ENCODE results near the gene CALD1.

CALD1 gene

GRCh38 chr7:134829380-134829986 is 50.0 kb downstream of the CALD1 start:
- DNase-seq, result no peak

- DNase-seq, result no peak
Observed at GRCh38 chr7:134831862-134832261, 52.4 kb downstream of the CALD1 start.

DNA sequence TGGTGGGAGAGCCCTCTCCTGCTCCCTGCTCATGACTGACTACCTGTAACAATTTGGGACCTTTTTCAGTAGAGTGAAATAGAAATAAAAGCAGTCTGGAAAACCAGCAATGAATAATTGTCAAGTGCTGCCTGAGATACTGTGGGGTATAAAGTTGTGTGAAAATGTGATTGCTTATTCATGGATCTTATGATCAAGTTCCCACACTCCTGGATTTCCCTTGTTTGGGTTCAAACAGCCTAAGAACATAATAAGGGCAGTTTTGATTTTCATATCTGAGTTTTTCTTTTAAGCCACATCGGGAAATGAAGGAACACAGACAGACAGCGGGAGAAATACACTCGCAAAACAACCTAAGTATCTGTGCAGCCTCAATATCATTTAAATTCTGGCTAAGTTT is 52.9 kb downstream of the CALD1 start:
- DNase-seq, result no peak

- DNase-seq, result no peak
Observed at GRCh38 chr7:134834689-134835462, 55.4 kb downstream of the CALD1 start.

DNA sequence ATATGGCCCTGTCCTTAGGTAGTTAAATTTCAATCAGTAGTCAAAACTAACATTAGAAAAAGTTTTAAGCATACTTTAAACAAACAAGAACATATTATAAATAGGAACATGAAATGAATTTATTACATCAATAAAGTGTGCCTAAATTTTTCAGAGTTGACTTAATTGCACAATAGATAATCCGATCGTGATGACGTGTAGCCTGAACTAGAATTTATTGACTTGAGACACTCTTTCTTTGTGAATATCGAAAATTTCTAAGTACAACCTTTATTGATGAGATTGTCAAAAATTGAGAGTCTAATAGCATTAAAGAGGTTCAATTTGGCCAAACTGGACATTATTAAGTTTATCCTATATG is 56.0 kb downstream of the CALD1 start:
- no peak for DNase-seq

GRCh38 chr7:134836447-134836846 is 57.0 kb downstream of the CALD1 start:
- DNase-seq, result no peak

GRCh38 chr7:134839298-134839697 is 59.9 kb downstream of the CALD1 start:
- DNase-seq, result no peak

DNA sequence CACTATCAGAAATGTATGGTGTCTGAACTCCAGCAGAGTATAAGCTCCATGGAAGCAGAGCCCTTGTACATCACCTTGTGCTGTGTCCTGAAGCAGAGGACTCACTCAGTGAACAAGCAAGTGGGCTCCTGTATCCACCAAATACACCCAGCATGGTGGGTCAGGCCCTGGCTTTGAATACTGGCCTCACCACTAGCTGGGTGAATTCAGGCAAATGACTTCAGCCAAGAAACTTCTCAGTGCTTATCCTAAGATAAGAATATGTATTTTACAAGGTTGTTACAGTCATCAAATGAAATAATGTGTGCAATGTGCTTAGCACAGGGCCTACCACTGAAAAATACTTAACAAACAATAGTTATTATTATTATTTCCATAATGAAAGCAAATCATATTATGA is 62.6 kb downstream of the CALD1 start:
- no peak for DNase-seq

GRCh38 chr7:134842886-134843430 is 63.5 kb downstream of the CALD1 start:
- DNase-seq, result no peak

GRCh38 chr7:134844200-134844599 is 64.8 kb downstream of the CALD1 start:
- no peak for DNase-seq

GRCh38 chr7:134845461-134845860 is 66.0 kb downstream of the CALD1 start:
- DNase-seq, result no peak

DNA sequence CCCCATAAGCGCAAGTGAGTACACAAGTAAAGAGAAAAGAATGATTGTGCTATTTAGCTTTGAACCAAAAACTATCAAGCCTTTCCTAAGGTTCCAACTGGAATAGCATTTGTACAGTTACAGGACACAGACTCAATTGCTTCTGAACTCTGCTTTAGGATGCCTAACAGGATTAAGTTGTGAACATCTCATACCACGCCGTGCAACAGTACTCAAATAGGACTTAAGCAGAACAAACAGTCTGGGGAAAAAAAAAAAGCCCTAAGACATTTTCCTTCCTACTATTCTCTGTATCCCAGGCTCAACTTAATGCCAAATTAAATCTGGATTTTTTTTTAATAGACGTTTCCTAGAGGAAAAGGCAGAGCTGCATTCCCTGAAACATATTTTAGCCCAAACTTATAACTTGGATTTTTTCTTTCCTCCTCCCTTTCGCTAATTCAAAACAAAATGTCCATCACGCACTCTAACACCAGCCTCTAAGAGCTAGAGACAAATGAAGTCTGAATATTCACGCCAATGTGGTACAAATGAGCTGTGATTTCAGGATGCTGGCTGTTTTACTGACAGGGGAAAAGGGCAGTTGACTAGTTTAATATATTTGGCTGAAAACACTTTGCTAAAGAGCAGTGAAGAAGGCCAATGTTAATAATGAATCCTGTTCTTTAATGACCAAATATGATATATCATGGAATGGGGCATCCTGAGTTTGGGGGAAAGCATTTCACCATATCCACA is 68.6 kb downstream of the CALD1 start:
- no peak for DNase-seq

DNA sequence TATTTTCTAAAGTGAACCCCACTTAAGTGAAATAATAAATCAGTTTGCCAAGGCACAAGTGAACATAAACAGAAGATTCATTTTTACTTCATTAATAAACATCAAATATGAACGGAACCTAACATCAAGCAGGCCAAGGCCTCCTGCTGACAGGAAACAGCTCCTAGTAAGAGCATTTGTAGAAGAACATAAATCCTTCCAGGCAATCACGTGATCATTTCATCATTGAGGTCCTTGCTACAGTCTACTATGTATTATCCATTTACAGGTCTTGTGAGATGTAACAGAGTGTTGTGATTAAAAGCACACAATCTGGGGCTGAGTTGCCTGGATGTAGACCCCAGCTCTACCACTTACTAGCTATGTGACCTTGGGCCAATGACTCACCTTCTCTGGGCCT is 70.6 kb downstream of the CALD1 start:
- DNase-seq, result no peak

DNA sequence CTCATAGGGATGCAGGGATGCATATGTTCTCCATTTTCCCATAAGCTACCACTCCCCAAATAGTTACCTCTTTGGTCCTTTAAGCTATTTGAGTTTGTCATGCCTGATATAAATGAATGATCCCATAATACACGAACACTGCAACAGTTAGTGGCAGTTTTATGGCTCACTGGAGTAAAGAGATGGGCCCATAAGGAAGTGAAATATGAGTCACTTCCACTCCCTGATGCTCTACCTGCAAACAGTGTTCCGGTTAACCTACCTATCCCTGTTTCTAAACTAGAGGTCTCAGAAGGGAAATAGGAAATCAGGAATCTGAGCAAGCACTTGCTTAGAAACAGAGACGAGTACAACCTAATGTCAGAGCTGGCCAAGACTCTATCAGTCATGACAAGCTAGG is 71.7 kb downstream of the CALD1 start:
- no peak for DNase-seq

- DNase-seq, result no peak
Observed at GRCh38 chr7:134852625-134853024, 73.2 kb downstream of the CALD1 start.

DNA sequence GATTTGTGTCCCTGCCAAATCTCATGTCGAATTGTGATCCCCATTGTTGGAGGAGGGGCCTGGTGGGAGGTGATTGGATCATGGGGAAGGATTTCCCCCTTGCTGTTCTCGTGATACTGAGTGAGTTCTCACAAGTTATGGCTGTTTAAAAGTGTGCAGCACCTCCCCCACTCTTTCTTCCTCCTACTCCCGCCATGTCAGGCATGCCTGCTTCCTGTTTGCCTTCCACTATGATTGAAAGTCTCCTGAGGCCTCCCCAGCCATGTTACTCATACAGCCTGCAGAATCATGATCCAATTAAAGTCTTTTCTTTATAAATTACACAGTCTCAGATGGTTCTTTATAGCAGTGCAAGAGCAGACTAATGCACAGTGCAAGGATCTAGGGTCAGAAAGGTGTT is 75.4 kb downstream of the CALD1 start:
- no peak for DNase-seq

DNA sequence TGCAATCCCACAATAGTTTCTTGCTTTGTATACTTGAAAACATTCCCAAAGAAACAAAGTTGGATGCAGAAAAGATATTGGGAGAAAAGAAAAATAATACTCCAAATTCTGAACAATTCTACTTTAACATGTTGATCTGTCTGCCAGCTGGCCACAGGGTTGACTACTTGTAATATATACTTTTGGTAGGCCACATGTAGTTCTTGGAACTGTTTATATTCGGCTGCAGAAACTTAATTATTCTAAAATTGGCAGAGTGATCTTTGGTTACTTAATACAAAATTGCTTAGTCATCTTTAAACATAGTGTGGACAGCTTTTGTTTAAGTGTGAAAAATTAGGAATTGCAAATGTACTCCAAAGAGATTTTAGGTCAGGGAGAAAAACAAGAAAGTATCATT is 76.0 kb downstream of the CALD1 start:
- DNase-seq, result no peak

- DNase-seq, result no peak
Observed at GRCh38 chr7:134856091-134856490, 76.7 kb downstream of the CALD1 start.

DNA sequence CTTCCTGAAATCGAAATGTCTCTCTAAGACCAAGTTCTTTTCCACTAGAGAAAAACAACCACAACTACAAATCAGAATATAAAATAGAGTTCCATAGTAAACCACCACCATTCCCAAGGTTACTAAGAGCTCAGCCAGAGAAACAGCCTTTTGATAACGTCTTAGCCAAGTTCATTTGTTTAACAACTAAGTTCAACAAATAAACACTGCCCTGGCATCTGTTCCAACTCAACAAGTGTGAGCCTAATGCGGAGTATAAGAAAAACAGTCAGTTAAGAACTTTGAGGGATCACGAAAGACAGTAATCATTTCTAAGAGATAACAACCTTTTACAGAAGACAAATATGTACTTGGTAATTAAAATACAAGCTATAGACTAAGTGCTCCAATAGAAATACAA is 77.3 kb downstream of the CALD1 start:
- no peak for DNase-seq

- DNase-seq, result no peak
Observed at GRCh38 chr7:134857958-134858357, 78.5 kb downstream of the CALD1 start.

- DNase-seq, result no peak
Observed at GRCh38 chr7:134859783-134860182, 80.3 kb downstream of the CALD1 start.

DNA sequence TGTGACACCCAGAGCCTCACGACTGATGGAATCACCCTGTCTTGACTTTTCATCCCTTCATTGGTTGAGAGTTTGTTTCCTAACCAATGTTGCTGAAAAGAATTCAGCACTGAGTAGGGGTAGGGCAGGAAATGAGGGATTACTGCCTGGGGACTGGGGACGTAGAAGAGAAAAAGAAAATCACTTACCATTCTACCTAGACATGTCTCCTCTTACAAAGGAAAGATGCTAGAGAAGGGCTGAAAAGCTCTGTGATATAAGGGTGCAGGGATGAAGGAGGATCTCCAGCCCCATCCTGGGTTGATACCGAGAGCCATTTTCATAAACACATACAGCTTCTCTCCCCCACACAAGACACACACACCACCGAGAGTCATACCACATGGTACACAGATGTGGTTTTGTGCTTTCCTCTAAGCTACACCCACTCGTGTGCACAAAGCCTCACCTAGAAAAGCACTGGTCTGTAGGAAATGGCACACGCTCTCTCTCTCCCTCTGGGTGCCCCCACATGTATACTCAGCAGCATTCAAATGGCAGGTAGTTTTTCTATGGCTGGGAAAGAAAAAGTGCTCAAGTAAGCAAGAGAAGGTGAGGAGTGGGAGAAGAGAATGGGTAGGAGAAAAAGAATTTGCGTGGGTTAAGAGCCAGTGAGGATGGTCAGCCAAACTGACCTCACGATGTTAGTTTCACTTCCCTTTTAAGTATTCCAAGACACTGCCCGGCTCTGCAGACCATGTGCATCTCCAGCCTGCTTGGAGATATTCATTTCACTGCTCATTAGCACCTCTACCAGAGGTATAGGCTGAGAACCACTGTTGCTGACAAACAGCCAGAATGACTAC is 85.8 kb downstream of the CALD1 start:
- no peak for DNase-seq

GRCh38 chr7:134866617-134867016 is 87.2 kb downstream of the CALD1 start:
- DNase-seq, result no peak
